ENCODE data around the gene RTN4R.

GRCh38 chr22:20203142-20203551 lies 65.0 kb downstream of the RTN4R start:
- TF ChIP-seq POLR2AphosphoS5 (IDR thresholded peaks at IDR 0.05) (no peak), POLR2A (IDR thresholded peaks at IDR 0.05) (no peak)
